WERI-Rb-1 (cell line): ENCODE data around the gene TRDN.

Experiments used
- DNase-seq: peaks from one replicate; pipeline ENCODE4 v3.0.0-alpha.2; 2020
- H3K27ac ChIP-seq: fragments of 250-450 bp; sonication (Bioruptor Pico); 2 replicates; pipeline ENCODE4 v1.5.1; 2020; ENCODE audit warnings: mild to moderate bottlenecking, moderate library complexity
- H3K27me3 ChIP-seq: fragments of 250-450 bp; sonication (Bioruptor Pico); 2 replicates; pipeline ENCODE4 v1.5.1; 2021; ENCODE audit warnings: mild to moderate bottlenecking, low read depth, moderate library complexity; ENCODE audit not compliant: insufficient read depth, severe bottlenecking
- H3K36me3 ChIP-seq: fragments of 250-450 bp; sonication (Bioruptor Pico); 2 replicates; pipeline ENCODE4 v1.5.1; 2020; ENCODE audit warnings: mild to moderate bottlenecking, moderate library complexity
- H3K4me3 ChIP-seq: 2 replicates; pipeline ENCODE4 v1.5.1; 2011; ENCODE audit warnings: low read depth, mild to moderate bottlenecking, control low read depth, low read length
- H3K9me3 ChIP-seq: fragments of 250-450 bp; sonication (Bioruptor Pico); 2 replicates; pipeline ENCODE4 v1.5.1; 2021; ENCODE audit warnings: mild to moderate bottlenecking, moderate library complexity; ENCODE audit not compliant: severe bottlenecking
- TF ChIP-seq, protein P1 (sequence below): IDR thresholded peaks from 2 replicates; pipeline ENCODE4 v1.5.1; 2011; ENCODE audit warnings: low read depth, mild to moderate bottlenecking, control low read depth, inconsistent platforms, low read length

Gene TRDN

DNA sequence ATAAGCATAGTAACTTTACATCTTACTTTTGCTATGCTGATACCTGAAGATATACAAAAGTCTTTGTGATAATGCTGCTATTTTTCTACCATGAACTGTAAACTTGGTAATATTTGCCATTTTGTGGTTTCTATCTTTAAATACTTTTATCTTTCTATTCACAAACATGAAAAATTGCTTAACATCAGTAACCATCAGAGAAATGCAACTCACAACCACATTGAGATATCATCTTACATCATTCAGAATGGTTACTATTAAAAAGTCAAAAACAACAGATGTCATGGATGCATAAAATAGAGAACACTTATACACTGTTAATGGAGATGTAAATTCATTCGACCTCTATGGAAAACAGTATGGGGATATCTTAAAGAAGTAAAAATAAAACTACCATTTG lies 112.0 kb downstream of the TRDN start:
- TF ChIP-seq, protein P1, sequence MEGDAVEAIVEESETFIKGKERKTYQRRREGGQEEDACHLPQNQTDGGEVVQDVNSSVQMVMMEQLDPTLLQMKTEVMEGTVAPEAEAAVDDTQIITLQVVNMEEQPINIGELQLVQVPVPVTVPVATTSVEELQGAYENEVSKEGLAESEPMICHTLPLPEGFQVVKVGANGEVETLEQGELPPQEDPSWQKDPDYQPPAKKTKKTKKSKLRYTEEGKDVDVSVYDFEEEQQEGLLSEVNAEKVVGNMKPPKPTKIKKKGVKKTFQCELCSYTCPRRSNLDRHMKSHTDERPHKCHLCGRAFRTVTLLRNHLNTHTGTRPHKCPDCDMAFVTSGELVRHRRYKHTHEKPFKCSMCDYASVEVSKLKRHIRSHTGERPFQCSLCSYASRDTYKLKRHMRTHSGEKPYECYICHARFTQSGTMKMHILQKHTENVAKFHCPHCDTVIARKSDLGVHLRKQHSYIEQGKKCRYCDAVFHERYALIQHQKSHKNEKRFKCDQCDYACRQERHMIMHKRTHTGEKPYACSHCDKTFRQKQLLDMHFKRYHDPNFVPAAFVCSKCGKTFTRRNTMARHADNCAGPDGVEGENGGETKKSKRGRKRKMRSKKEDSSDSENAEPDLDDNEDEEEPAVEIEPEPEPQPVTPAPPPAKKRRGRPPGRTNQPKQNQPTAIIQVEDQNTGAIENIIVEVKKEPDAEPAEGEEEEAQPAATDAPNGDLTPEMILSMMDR: no peak
- no peaks in the 10 kb centered on the region for H3K27me3 ChIP-seq
- H3K9me3 ChIP-seq: no peaks in the 10 kb centered on the region
- DNase-seq: no peak
- H3K36me3 ChIP-seq: no peaks in the 10 kb centered on the region
- H3K27ac ChIP-seq: no peak overlapping the region
- no peak overlapping the region for H3K4me3 ChIP-seq

DNA sequence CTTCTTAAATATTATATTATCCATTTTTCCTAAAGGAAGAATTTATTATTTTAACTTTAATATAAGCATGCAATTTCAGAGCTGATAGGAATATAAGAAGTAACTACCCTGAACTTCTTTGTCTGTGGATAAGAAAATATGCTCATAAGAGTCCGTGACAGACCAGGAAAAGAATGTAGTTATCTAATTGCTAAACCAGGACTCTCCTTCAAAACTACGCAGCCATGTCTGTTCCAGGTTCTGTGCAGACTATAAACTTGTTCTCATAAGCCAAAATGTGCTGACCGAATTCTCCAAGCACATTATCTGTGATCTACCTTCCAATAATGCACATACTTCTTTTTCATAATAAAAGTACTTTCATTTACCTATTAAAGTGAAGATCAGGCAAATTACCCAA lies 116.5 kb downstream of the TRDN start:
- no peak overlapping the region for H3K4me3 ChIP-seq
- H3K9me3 ChIP-seq: no peaks in the 10 kb centered on the region
- H3K27ac ChIP-seq: no peak overlapping the region
- TF ChIP-seq, protein P1: no peak
- no peaks in the 10 kb centered on the region for H3K27me3 ChIP-seq
- no peak for DNase-seq
- H3K36me3 ChIP-seq: no peaks in the 10 kb centered on the region

- TF ChIP-seq, protein P1: no peak
- DNase-seq: no peak
Measured at GRCh38 chr6:123519189-123519505, 117.6 kb downstream of the TRDN start.

DNA sequence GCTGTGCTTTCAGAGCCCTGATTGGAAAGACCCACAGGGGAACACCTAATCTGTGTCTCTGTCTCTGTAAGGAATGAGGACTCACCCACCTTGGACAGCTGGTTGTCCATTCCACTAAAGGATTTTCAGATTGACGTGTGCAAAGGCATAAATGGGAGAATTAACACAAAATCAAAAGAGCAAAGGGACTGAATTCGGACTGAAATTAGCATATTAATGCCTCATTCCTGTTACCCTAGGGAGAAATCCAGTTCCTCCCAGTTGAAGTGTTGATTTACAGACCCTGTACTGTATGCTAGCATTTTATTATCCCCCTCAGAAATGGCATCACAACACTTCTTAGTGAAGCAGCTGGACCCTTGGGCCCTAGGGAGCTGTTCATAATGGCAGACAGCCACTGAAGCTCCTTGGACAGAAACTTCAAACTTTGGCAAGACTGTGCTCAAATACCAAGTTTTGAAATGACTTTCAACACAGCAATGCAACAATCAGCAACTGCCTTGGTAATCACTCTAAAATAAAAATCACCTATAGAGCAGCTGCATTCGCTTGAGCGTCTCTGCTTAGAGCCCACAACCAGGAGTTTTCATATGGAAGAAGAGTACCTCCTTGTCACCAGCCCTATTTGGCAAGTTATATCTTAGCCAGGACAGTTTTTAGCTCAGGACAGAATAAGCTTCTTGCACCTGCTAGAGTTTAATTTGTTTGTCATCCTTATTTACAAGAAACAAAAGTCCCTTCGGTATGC lies 118.1 kb downstream of the TRDN start:
- no peak for DNase-seq
- no peaks in the 10 kb centered on the region for H3K36me3 ChIP-seq
- H3K27ac ChIP-seq: no peak overlapping the region
- H3K27me3 ChIP-seq: no peaks in the 10 kb centered on the region
- no peaks in the 10 kb centered on the region for H3K9me3 ChIP-seq
- TF ChIP-seq, protein P1: no peak
- no peak overlapping the region for H3K4me3 ChIP-seq

More at GRCh38 chr6:123519189-123519505, 117.6 kb downstream of the TRDN start:
- Histone ChIP-seq H3K9me3 (no peaks in the 10 kb centered on the region), H3K36me3 (no peaks in the 10 kb centered on the region), H3K27me3 (no peaks in the 10 kb centered on the region), H3K4me3 (no peak overlapping the region), H3K27ac (no peak overlapping the region)

DNA sequence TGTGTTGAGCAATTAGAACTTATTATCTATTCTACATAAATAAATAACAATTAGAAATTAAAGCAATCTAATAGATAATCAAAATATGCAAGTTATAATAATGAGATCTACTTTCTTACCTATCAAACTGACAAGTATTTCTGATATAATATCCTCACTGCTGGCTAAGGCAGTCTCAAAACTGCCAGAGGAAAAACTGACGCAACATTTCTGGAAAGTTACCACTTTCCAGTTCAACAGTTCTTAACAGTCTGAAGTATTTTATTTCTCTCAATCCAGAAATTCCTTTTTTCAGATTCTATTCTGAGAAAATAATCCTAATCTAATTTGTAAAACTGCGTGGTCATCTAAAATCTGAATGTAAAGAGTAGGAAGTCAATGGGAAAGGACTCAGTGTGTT lies 121.0 kb downstream of the TRDN start:
- H3K9me3 ChIP-seq: no peaks in the 10 kb centered on the region
- DNase-seq: no peak
- H3K36me3 ChIP-seq: no peaks in the 10 kb centered on the region
- H3K27ac ChIP-seq: no peak overlapping the region
- H3K27me3 ChIP-seq: no peaks in the 10 kb centered on the region
- TF ChIP-seq, protein P1: no peak
- no peak overlapping the region for H3K4me3 ChIP-seq

DNA sequence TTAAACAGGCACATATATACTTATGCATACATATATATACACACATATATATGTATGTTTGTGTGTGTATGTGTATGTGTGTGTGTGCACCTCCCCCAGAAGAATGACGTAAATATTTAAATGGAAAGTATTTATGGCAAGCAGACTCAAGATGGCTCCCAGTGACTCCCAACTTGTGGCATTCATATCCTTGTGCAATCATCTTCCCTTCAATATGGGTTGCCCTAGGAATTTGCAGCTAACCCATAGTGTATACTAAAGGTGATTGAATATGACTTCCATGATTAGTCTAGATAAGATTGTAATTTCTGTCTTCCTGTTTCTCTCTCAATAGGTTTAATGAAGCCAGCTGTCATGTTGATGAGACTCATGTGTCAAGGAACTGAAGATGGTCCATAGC lies 127.6 kb downstream of the TRDN start:
- H3K27me3 ChIP-seq: no peaks in the 10 kb centered on the region
- TF ChIP-seq, protein P1: no peak
- no peaks in the 10 kb centered on the region for H3K9me3 ChIP-seq
- DNase-seq: no peak
- no peak overlapping the region for H3K27ac ChIP-seq
- H3K36me3 ChIP-seq: no peaks in the 10 kb centered on the region
- no peak overlapping the region for H3K4me3 ChIP-seq
